H1 (cell line): Measurements from ENCODE around the gene NR3C2. TPM values are rescaled to one million over a fixed set of nuclear protein-coding genes. Genes with fewer than 3 reads are reported as not detected.

Experiments
- CTCF ChIA-PET: fragments of 300-600 bp; sonication (Branson Sonifier 250); formaldehyde crosslinking; loops from one replicate; lab custom pipeline; 2021; ENCODE audit not compliant: partially characterized antibody; lab: Charles Lee
- POLR2A ChIA-PET: fragments of 300-600 bp; sonication (Branson Sonifier 250); formaldehyde crosslinking; loops from one replicate; lab custom pipeline; 2021; ENCODE audit warnings: inconsistent platforms; ENCODE audit not compliant: partially characterized antibody; lab: Charles Lee
- DNase-seq, 2 experiments: peaks; one replicate each; pipeline versions ENCODE4 v3.0.0 to v3.0.0-alpha.2; 2010 to 2022; ENCODE audit warnings: low spot score in 2 of 2, low read depth in 1 of 2, mixed read lengths in 1 of 2
- FAIRE-seq: peaks from 2 replicates; lab custom pipeline; 2011; peaks lifted over from hg19 to GRCh38; lab: Jason Lieb, UNC
- H2AFZ ChIP-seq: 2 replicates; pipeline ENCODE4 v1.8.1; 2012; ENCODE audit warnings: low read length, inconsistent platforms
- H2AK5ac ChIP-seq: 2 replicates; pipeline ENCODE4 v1.6.1; 2013; ENCODE audit warnings: low read depth, low read length
- H2BK120ac ChIP-seq: replicated peaks from 2 replicates; pipeline ENCODE3; 2013; ENCODE audit warnings: low read depth, low read length, inconsistent platforms
- H2BK12ac ChIP-seq: 2 replicates; pipeline ENCODE4 v1.6.1; 2013; ENCODE audit warnings: low read depth, low read length
- H2BK15ac ChIP-seq: 2 replicates; pipeline ENCODE4 v1.6.1; 2013; ENCODE audit warnings: low read length
- H2BK20ac ChIP-seq: 2 replicates; pipeline ENCODE4 v1.6.1; 2013; ENCODE audit warnings: low read length
- H2BK5ac ChIP-seq: 2 replicates; pipeline ENCODE4 v1.6.1; 2013; ENCODE audit warnings: low read depth, low read length
- H3K14ac ChIP-seq: 2 replicates; pipeline ENCODE4 v1.6.1; 2013; ENCODE audit warnings: inconsistent platforms; ENCODE audit not compliant: insufficient read length
- H3K18ac ChIP-seq: 2 replicates; pipeline ENCODE4 v1.6.1; 2013; ENCODE audit warnings: low read length; ENCODE audit errors: extremely low read depth
- H3K23ac ChIP-seq: 2 replicates; pipeline ENCODE4 v1.6.1; 2013; ENCODE audit warnings: inconsistent platforms; ENCODE audit not compliant: insufficient read length
- H3K23me2 ChIP-seq: 2 replicates; pipeline ENCODE4 v1.6.1; 2013; ENCODE audit warnings: low read depth, low read length
- H3K27ac ChIP-seq: 2 replicates; pipeline ENCODE4 v1.6.1; 2011; ENCODE audit warnings: low read depth, low read length, inconsistent platforms
- H3K27me3 ChIP-seq, 4 experiments: replicated peaks in 1 of 4; 1 replicate in 1 of 4; 2 replicates in 3 of 4; pipeline versions ENCODE4 v1.6.1 to v1.8.1; 2011 to 2013; ENCODE audit warnings: low read length in 3 of 4, mild to moderate bottlenecking in 3 of 4, inconsistent platforms in 2 of 4, mixed read lengths in 2 of 4, moderate library complexity in 1 of 4; ENCODE audit not compliant: control insufficient read depth in 3 of 4, insufficient read depth in 3 of 4; ENCODE audit errors: extremely low read depth in 1 of 4
- H3K36me3 ChIP-seq, 4 experiments: 2 replicates each; pipeline versions ENCODE4 v1.6.1 to v1.8.1; 2011 to 2013; ENCODE audit warnings: mild to moderate bottlenecking in 4 of 4, low read length in 3 of 4, moderate library complexity in 2 of 4, control low read depth in 1 of 4, inconsistent platforms in 1 of 4; ENCODE audit not compliant: insufficient read depth in 4 of 4, control insufficient read depth in 2 of 4
- H3K4ac ChIP-seq: replicated peaks from 2 replicates; pipeline ENCODE3; 2013; ENCODE audit warnings: low read length, low read depth, mixed read lengths, inconsistent platforms; ENCODE audit not compliant: insufficient read length
- H3K4me1 ChIP-seq, 4 experiments: replicated peaks in 1 of 4; 1 replicate in 1 of 4; 2 replicates in 3 of 4; pipeline versions ENCODE4 v1.6.1 to v1.8.1; 2011 to 2013; ENCODE audit warnings: low read length in 3 of 4, inconsistent platforms in 2 of 4, mixed read lengths in 1 of 4; ENCODE audit not compliant: insufficient read depth in 4 of 4, control insufficient read depth in 3 of 4
- H3K4me2 ChIP-seq, 2 experiments: 2 replicates each; pipeline versions ENCODE4 v1.6.1 to v1.8.1; 2011 to 2013; ENCODE audit warnings: low read depth in 2 of 2, low read length in 2 of 2, control low read depth in 1 of 2, inconsistent platforms in 1 of 2, mild to moderate bottlenecking in 1 of 2; ENCODE audit not compliant: insufficient read depth in 1 of 2
- H3K4me3 ChIP-seq, 4 experiments: fragments of 200-600, 300-600 bp in 1 of 4; sonication (generic), shearing (Covaris generic), sonication (Bioruptor Twin) in 1 of 4; 2 replicates each; pipeline versions ENCODE4 v1.5.1 to v1.8.1; 2011 to 2016; ENCODE audit warnings: low read length in 4 of 4, low read depth in 3 of 4, control low read depth in 2 of 4, inconsistent platforms in 2 of 4, mild to moderate bottlenecking in 2 of 4, mixed read lengths in 1 of 4, moderate library complexity in 1 of 4; ENCODE audit not compliant: insufficient read depth in 2 of 4; ENCODE audit errors: extremely low read depth in 1 of 4
- H3K56ac ChIP-seq: replicated peaks from 2 replicates; pipeline ENCODE3; 2013; ENCODE audit warnings: low read depth, mild to moderate bottlenecking, mixed read lengths, low read length, inconsistent platforms; ENCODE audit not compliant: insufficient read length
- H3K79me1 ChIP-seq: 2 replicates; pipeline ENCODE4 v1.6.1; 2013; ENCODE audit warnings: low read depth, low read length, control low read depth
- H3K79me2 ChIP-seq, 2 experiments: 2 replicates each; pipeline versions ENCODE4 v1.6.1 to v1.8.1; 2012 to 2013; ENCODE audit warnings: low read length in 2 of 2, mild to moderate bottlenecking in 2 of 2, inconsistent platforms in 1 of 2; ENCODE audit not compliant: insufficient read depth in 2 of 2, control insufficient read depth in 1 of 2
- H3K9ac ChIP-seq, 4 experiments: replicated peaks in 1 of 4; 1 replicate in 1 of 4; 2 replicates in 3 of 4; pipeline versions ENCODE4 v1.6.1 to v1.8.1; 2011 to 2013; ENCODE audit warnings: low read depth in 3 of 4, low read length in 3 of 4, control low read depth in 2 of 4, mild to moderate bottlenecking in 2 of 4, moderate library complexity in 2 of 4, inconsistent platforms in 1 of 4; ENCODE audit errors: extremely low read depth in 1 of 4
- H3K9me3 ChIP-seq, 2 experiments: 2 replicates each; pipeline versions ENCODE4 v1.6.1 to v1.8.1; 2012 to 2013; ENCODE audit warnings: mild to moderate bottlenecking in 2 of 2, moderate library complexity in 2 of 2, control low read depth in 1 of 2, inconsistent platforms in 1 of 2, low read depth in 1 of 2, low read length in 1 of 2, mixed read lengths in 1 of 2; ENCODE audit not compliant: insufficient read depth in 2 of 2
- H4K20me1 ChIP-seq, 2 experiments: replicated peaks in 1 of 2; 2 replicates each; pipeline versions ENCODE3 to v1.8.1; 2011 to 2013; ENCODE audit warnings: inconsistent platforms in 2 of 2, low read length in 2 of 2, mild to moderate bottlenecking in 1 of 2; ENCODE audit not compliant: insufficient read depth in 2 of 2, control insufficient read depth in 1 of 2
- H4K5ac ChIP-seq: 2 replicates; pipeline ENCODE4 v1.6.1; 2013; ENCODE audit warnings: low read length, low read depth, mixed read lengths, inconsistent platforms; ENCODE audit not compliant: insufficient read length
- H4K8ac ChIP-seq: 2 replicates; pipeline ENCODE4 v1.8.0; 2013; ENCODE audit warnings: mild to moderate bottlenecking, moderate library complexity, low read length, inconsistent platforms; ENCODE audit not compliant: insufficient read depth; ENCODE audit errors: extremely low read depth
- H4K91ac ChIP-seq: replicated peaks from 2 replicates; pipeline ENCODE3; 2013; ENCODE audit warnings: low read length, mixed read lengths, inconsistent platforms; ENCODE audit not compliant: insufficient read length
- ASH2L ChIP-seq: fragments of 200-600, 300-600 bp; sonication (generic); IDR thresholded peaks from one replicate; pipeline ENCODE4 v1.7.1; 2017; ENCODE audit warnings: low read length
- CREB1 ChIP-seq: IDR thresholded peaks from 2 replicates; pipeline ENCODE4 v1.6.1; 2012; ENCODE audit warnings: inconsistent platforms
- CTBP2 ChIP-seq: IDR thresholded peaks from 2 replicates; pipeline ENCODE4 v1.7.0; 2011; ENCODE audit warnings: borderline replicate concordance, mild to moderate bottlenecking, moderate library complexity, mixed read lengths, low read length; ENCODE audit not compliant: insufficient read depth, insufficient read length
- EP300 ChIP-seq, 2 experiments: IDR thresholded peaks; 1 replicate in 1 of 2; 2 replicates in 1 of 2; pipeline ENCODE4 v1.6.1; 2011 to 2012; ENCODE audit warnings: low read depth in 2 of 2, low read length in 2 of 2, mild to moderate bottlenecking in 2 of 2, borderline replicate concordance in 1 of 2, inconsistent platforms in 1 of 2, moderate library complexity in 1 of 2
- EZH2 ChIP-seq: fragments of 200-600 bp; sonication (generic); IDR thresholded peaks from 2 replicates; pipeline ENCODE4 v1.7.1; 2012; ENCODE audit warnings: low read depth, mild to moderate bottlenecking, moderate library complexity, low read length, inconsistent platforms; ENCODE audit not compliant: severe bottlenecking
- GABPA ChIP-seq: IDR thresholded peaks from 2 replicates; pipeline ENCODE4 v1.6.1; 2011; ENCODE audit warnings: mild to moderate bottlenecking, low read length, moderate library complexity, borderline replicate concordance; ENCODE audit not compliant: insufficient read depth
- KDM4A ChIP-seq: IDR thresholded peaks from one replicate; pipeline ENCODE4 v1.7.1; 2012; ENCODE audit warnings: low read depth, mild to moderate bottlenecking, moderate library complexity, low read length, inconsistent platforms; ENCODE audit not compliant: severe bottlenecking
- POU5F1 ChIP-seq: IDR thresholded peaks from 2 replicates; pipeline ENCODE4 v1.6.1; 2011; ENCODE audit warnings: low read depth, mild to moderate bottlenecking, low read length, moderate library complexity
- RBBP5 ChIP-seq: IDR thresholded peaks from 2 replicates; pipeline ENCODE4 v1.7.1; 2012; ENCODE audit warnings: low read depth, mild to moderate bottlenecking, inconsistent platforms, low read length, moderate library complexity, borderline replicate concordance
- SIN3A ChIP-seq, 2 experiments: IDR thresholded peaks in 1 of 2; conservative IDR thresholded peaks in 1 of 2; 2 replicates each; pipeline ENCODE4 v1.6.1; 2011 to 2012; ENCODE audit warnings: low read length in 2 of 2, improper control_type of control experiment in 1 of 2, low read depth in 1 of 2, mild to moderate bottlenecking in 1 of 2
- SUZ12 ChIP-seq: fragments of 200-600 bp; sonication (generic); IDR thresholded peaks from 2 replicates; pipeline ENCODE4 v1.6.1; 2012; ENCODE audit warnings: mild to moderate bottlenecking, inconsistent platforms, low read length, moderate library complexity, mixed read lengths
- WGBS, 2 experiments: shearing (Covaris generic) in 1 of 2; methylation state at CpG; one replicate each; pipeline versions ENCODE4 v1.1.6 to v1.1.7; 2013 to 2015; ENCODE audit warnings: low lambda C conversion rate in 2 of 2, mixed read lengths in 2 of 2, inconsistent platforms in 1 of 2, low coverage in 1 of 2, missing lambda C conversion rate in 1 of 2; ENCODE audit not compliant: insufficient replicate concordance in 2 of 2, insufficient coverage in 1 of 2, insufficient read length in 1 of 2; ENCODE audit errors: extremely low coverage in 1 of 2, missing lambda C conversion rate in 1 of 2; 5-methylcytosine and 5-hydroxymethylcytosine counted together
- polyA plus RNA-seq, 7 experiments: library from polyadenylated mRNA; depleted of rRNA in 3 of 7; stranded (reverse) in 5 of 7; unstranded in 2 of 7; fragments of >200 nt in 5 of 7; fragments of 200-250 nt in 2 of 7; gene quantifications; 1 replicate in 5 of 7; 2 replicates in 1 of 7; 4 replicates in 1 of 7; pipeline versions ENCODE4 v1.2.1 to v1.2.3, GENCODE V29; 2011 to 2013; ENCODE audit warnings: missing spikeins in 2 of 7, mixed read lengths in 2 of 7
- total RNA-seq: library from RNA; stranded (reverse); fragmentation: NEBNext Ultra II Directional; extraction: Animal tissue kit (Norgen Biotek cat#: 25700); gene quantifications from 2 replicates; pipeline ENCODE4 v1.2.1, GENCODE V29; 2021

NR3C2 gene
- total and polyA plus RNA-seq, 2 of the 8 experiments (the other 6 are each of a cell fraction or from before 2014, with no cell fraction given) = 0.80 to 3.9 TPM

DNA sequence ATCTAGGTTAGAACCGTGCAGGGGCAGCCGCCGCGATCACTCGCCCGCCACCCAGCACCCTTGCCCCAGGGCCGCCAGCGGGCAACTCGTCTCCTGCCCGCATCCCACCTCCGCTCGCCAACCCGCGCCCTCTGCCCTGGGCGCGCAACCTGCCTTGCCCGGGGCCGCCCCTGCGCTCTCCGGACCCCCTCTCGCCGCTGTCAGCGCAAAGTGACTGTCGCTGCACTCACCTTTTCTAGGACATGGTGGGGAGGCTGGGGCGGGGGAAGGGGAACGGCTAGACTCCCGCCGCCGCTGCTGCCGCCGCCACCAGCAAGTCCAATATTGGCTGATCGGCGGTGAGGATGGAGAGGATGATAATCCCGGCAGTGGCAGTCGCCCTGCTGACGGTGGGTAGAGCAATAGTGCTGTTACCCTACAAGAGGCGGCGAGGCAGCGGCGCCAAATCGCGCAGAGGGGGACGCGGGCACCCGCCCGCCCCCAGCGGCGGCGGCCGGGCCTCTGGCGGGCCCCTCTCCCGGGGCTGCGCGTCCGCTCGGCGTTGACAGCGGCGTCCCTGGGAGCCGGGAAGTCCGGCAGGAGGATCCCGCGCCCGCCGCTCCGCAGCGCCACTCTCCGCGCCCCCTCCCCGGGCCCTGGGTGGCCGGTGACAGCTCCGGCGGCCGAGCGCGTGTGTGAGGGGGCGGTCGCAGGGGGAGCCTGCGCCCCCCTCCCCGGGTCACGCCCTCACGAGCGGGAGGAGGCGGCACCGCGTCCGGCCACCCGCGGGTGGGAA lies 2.3 kb upstream of the NR3C2 start:
- no peak overlapping the region for H2AK5ac ChIP-seq
- 1% methylated on average over 26 of the region's 89 CpGs; no CpG with 5 or more reads in 1 of the 2 experiments for WGBS, 2 experiments
- TF ChIP-seq ASH2L = peak; percentile 79
- peak; percentile 63 for TF ChIP-seq KDM4A
- no peak for TF ChIP-seq POU5F1
- 0 out of 4 replicates have a peak, but pooled peaks have one; percentile 15 to 55 for TF ChIP-seq SIN3A (conservative IDR thresholded peaks at IDR 0.05 in 1 of 2, IDR thresholded peaks at IDR 0.05 in 1 of 2; ENCODE audit: low read depth in 1 of 2, low read length in 2 of 2)
- peak; percentile 40 for TF ChIP-seq SUZ12
- peak in 1 of 2 experiments; percentile 49; a peak in 1 of 3 replicates for TF ChIP-seq EP300 (IDR thresholded peaks at IDR 0.05; ENCODE audit: borderline replicate concordance in 1 of 2, low read depth in 2 of 2, low read length in 2 of 2)
- TF ChIP-seq EZH2 = peak; percentile 15
- peak; percentile 24; the same call in 1 of the 2 replicates for TF ChIP-seq RBBP5
- no peak for TF ChIP-seq GABPA
- TF ChIP-seq CTBP2 = peak; percentile 63
- TF ChIP-seq CREB1 = peak; percentile 3; the same call in 1 of the 2 replicates

More for the DNA sequence above, 2.3 kb upstream of the NR3C2 start:
- DNase-seq (peak in 1 of 2 experiments; percentile 71), FAIRE-seq (no peak)
- no peak overlapping the region for H2BK120ac ChIP-seq
- no peak overlapping the region for H4K5ac ChIP-seq
- no peak overlapping the region for H4K8ac ChIP-seq
- POLR2A ChIA-PET = interaction anchor here (0.5 kb wide), 1 partner anchor 697 kb away, joined by 3 read pairs; no protein-coding TSS in a partner anchor
- H3K27me3 ChIP-seq = peaks cover 8 to 32% (median 26%) of the 10 kb centered on the region in 4 experiments
- no peak overlapping the region for H3K56ac ChIP-seq
- H3K4me1 ChIP-seq = peaks cover 0 to 9% (median 2%) of the 10 kb centered on the region in 4 experiments; a peak in 5 of 7 replicates
- no peak overlapping the region for H3K14ac ChIP-seq
- H3K9ac ChIP-seq = no peak overlapping the region
- no peak overlapping the region for H4K91ac ChIP-seq
- no peak overlapping the region for H2BK15ac ChIP-seq
- no peak overlapping the region for H2AFZ ChIP-seq
- no peak overlapping the region for H2BK12ac ChIP-seq
- no peak overlapping the region for H2BK20ac ChIP-seq
- no peak overlapping the region for H3K18ac ChIP-seq
- no peak overlapping the region for H2BK5ac ChIP-seq
- no peaks in the 10 kb centered on the region for H4K20me1 ChIP-seq
- no peaks in the 10 kb centered on the region for H3K36me3 ChIP-seq
- H3K79me2 ChIP-seq = no peaks in the 10 kb centered on the region
- H3K23me2 ChIP-seq = peaks cover 29% of the 10 kb centered on the region
- peak overlapping the region; percentile 70 to 77 (median 74) for H3K4me3 ChIP-seq
- H3K9me3 ChIP-seq = no peaks in the 10 kb centered on the region
- no peak overlapping the region for H3K23ac ChIP-seq
- no peak overlapping the region for H3K4ac ChIP-seq
- H3K4me2 ChIP-seq = peak overlapping the region; percentile 89 to 100
- CTCF ChIA-PET = no interaction called here
- no peaks in the 10 kb centered on the region for H3K79me1 ChIP-seq
- no peak overlapping the region for H3K27ac ChIP-seq
